GM06990 (cell line): ENCODE results near the gene EDC3.

ENCODE experiments used
- DNase-seq: peaks from one replicate; pipeline ENCODE4 v3.0.0-alpha.2; 2011; ENCODE audit not compliant: insufficient read length; ENCODE audit errors: extremely low read depth
- H3K27me3 ChIP-seq: replicated peaks from 2 replicates; pipeline ENCODE4 v1.6.0; 2011; ENCODE audit warnings: low read length; ENCODE audit not compliant: control insufficient read depth, insufficient read depth
- H3K36me3 ChIP-seq: 2 replicates; pipeline ENCODE4 v1.5.1; 2011; ENCODE audit warnings: low read length; ENCODE audit not compliant: control insufficient read depth, insufficient read depth
- H3K4me3 ChIP-seq: replicated peaks from 2 replicates; pipeline ENCODE4 v1.5.1; 2011; ENCODE audit warnings: low read depth, mild to moderate bottlenecking, control low read depth, low read length
- CTCF ChIP-seq: IDR thresholded peaks from 2 replicates; pipeline ENCODE4 v1.5.1; 2011; ENCODE audit warnings: low read length, control low read depth, mild to moderate bottlenecking, inconsistent platforms; ENCODE audit not compliant: insufficient read depth, poor library complexity, severe bottlenecking

Gene EDC3

GRCh38 chr15:74716651-74717050, 20.8 kb upstream of the EDC3 start:
- Histone ChIP-seq H3K36me3 (no peaks in the 10 kb centered on the region), H3K27me3 (no peaks in the 10 kb centered on the region), H3K4me3 (no peak overlapping the region)
- DNase-seq = no peak
- no peak for TF ChIP-seq CTCF

- no peak for DNase-seq
- H3K36me3 ChIP-seq = no peaks in the 10 kb centered on the region
- H3K4me3 ChIP-seq = no peak overlapping the region
- TF ChIP-seq CTCF = no peak
- H3K27me3 ChIP-seq = no peaks in the 10 kb centered on the region
These were observed 16.5 kb upstream of the EDC3 start for GRCh38 chr15:74712311-74712710.

GRCh38 chr15:74710319-74711094, 14.7 kb upstream of the EDC3 start:
- Histone ChIP-seq H3K4me3 (no peak overlapping the region), H3K36me3 (no peaks in the 10 kb centered on the region), H3K27me3 (no peaks in the 10 kb centered on the region)
- TF ChIP-seq CTCF = no peak
- no peak for DNase-seq

GRCh38 chr15:74709892-74710291, 14.1 kb upstream of the EDC3 start:
- Histone ChIP-seq H3K36me3 (no peaks in the 10 kb centered on the region), H3K4me3 (no peak overlapping the region), H3K27me3 (no peaks in the 10 kb centered on the region)
- DNase-seq = no peak
- TF ChIP-seq CTCF = no peak

- Histone ChIP-seq H3K36me3 (no peaks in the 10 kb centered on the region), H3K27me3 (no peaks in the 10 kb centered on the region), H3K4me3 (no peak overlapping the region)
- no peak for TF ChIP-seq CTCF
- DNase-seq = no peak
These were observed 13.2 kb upstream of the EDC3 start for GRCh38 chr15:74709011-74709410.

- no peak for DNase-seq
- Histone ChIP-seq H3K36me3 (no peaks in the 10 kb centered on the region), H3K4me3 (peak overlapping the region; percentile 93), H3K27me3 (no peaks in the 10 kb centered on the region)
- no peak for TF ChIP-seq CTCF
These were observed 984 bp upstream of the EDC3 start for GRCh38 chr15:74696808-74697207.
